ENCODE results near the gene JADE1.

JADE1 gene

GRCh38 chr4:128823025-128823661 lies 13.6 kb downstream of the JADE1 start:
- H3K27ac ChIP-seq (replicated peaks): no peak overlapping the region
- TF ChIP-seq REST (IDR thresholded peaks at IDR 0.05; ENCODE audit: insufficient replicate concordance, low read depth) (no peak), CTCF (IDR thresholded peaks at IDR 0.05; ENCODE audit: insufficient read depth, low read length) (no peak), SPI1 (IDR thresholded peaks at IDR 0.05; ENCODE audit: borderline replicate concordance, low read depth) (no peak), GABPA (IDR thresholded peaks at IDR 0.05; ENCODE audit: low read depth) (no peak), POLR2AphosphoS5 (IDR thresholded peaks at IDR 0.05; ENCODE audit: low read depth) (no peak)
- no peaks in the 10 kb centered on the region for H3K27me3 ChIP-seq (ENCODE audit: insufficient read depth, poor library complexity, severe bottlenecking)
- DNase-seq (ENCODE audit: low read depth in 1 of 2, low spot score in 1 of 2): no peak
- no peak overlapping the region for H3K4me3 ChIP-seq (replicated peaks; ENCODE audit: insufficient read depth, low read length)

- Histone ChIP-seq H3K27me3 (ENCODE audit: insufficient read depth, poor library complexity, severe bottlenecking) (no peaks in the 10 kb centered on the region), H3K4me3 (replicated peaks; ENCODE audit: insufficient read depth, low read length) (no peak overlapping the region), H3K27ac (replicated peaks) (no peak overlapping the region)
- no peak for DNase-seq (ENCODE audit: low read depth in 1 of 2, low spot score in 1 of 2)
- TF ChIP-seq POLR2AphosphoS5 (IDR thresholded peaks at IDR 0.05; ENCODE audit: low read depth) (no peak), GABPA (IDR thresholded peaks at IDR 0.05; ENCODE audit: low read depth) (no peak), REST (IDR thresholded peaks at IDR 0.05; ENCODE audit: insufficient replicate concordance, low read depth) (no peak), SPI1 (IDR thresholded peaks at IDR 0.05; ENCODE audit: borderline replicate concordance, low read depth) (no peak), CTCF (IDR thresholded peaks at IDR 0.05; ENCODE audit: insufficient read depth, low read length) (no peak)
These were observed 15.7 kb downstream of the JADE1 start for GRCh38 chr4:128825226-128825625.

- TF ChIP-seq SPI1 (IDR thresholded peaks at IDR 0.05; ENCODE audit: borderline replicate concordance, low read depth): no peak
- no peak overlapping the region for H3K27ac ChIP-seq (replicated peaks)
- DNase-seq (ENCODE audit: low read depth in 1 of 2, low spot score in 1 of 2): no peak
These were observed 17.8 kb downstream of the JADE1 start for GRCh38 chr4:128827296-128827695.

GRCh38 chr4:128830906-128831503 lies 21.5 kb downstream of the JADE1 start:
- TF ChIP-seq GABPA (IDR thresholded peaks at IDR 0.05; ENCODE audit: low read depth): no peak
- TF ChIP-seq CTCF (IDR thresholded peaks at IDR 0.05; ENCODE audit: insufficient read depth, low read length): no peak
- TF ChIP-seq POLR2AphosphoS5 (IDR thresholded peaks at IDR 0.05; ENCODE audit: low read depth): no peak
- TF ChIP-seq SPI1 (IDR thresholded peaks at IDR 0.05; ENCODE audit: borderline replicate concordance, low read depth): no peak
- TF ChIP-seq REST (IDR thresholded peaks at IDR 0.05; ENCODE audit: insufficient replicate concordance, low read depth): no peak
- Histone ChIP-seq H3K27ac (replicated peaks) (no peak overlapping the region; the same call in 1 of the 2 replicates), H3K27me3 (ENCODE audit: insufficient read depth, poor library complexity, severe bottlenecking) (no peaks in the 10 kb centered on the region), H3K4me3 (replicated peaks; ENCODE audit: insufficient read depth, low read length) (no peak overlapping the region)
- DNase-seq (ENCODE audit: low read depth in 1 of 2, low spot score in 1 of 2): peak in 1 of 2 experiments; percentile 4

More at GRCh38 chr4:128827296-128827695, 17.8 kb downstream of the JADE1 start:
- no peak overlapping the region for H3K4me3 ChIP-seq (replicated peaks; ENCODE audit: insufficient read depth, low read length)
- no peaks in the 10 kb centered on the region for H3K27me3 ChIP-seq (ENCODE audit: insufficient read depth, poor library complexity, severe bottlenecking)

Data from HL-60 (cell line).